ENCODE measurements around the gene TSPEAR. TPM values are rescaled to one million over a fixed set of nuclear protein-coding genes. Genes with fewer than 3 reads are reported as not detected.

Gene TSPEAR
- total RNA-seq, 3 donors from 2014 or later (not counting 1 experiment from before 2014, with no cell fraction given), result not detected

- Mint-ChIP-seq H3K9me3 (no peaks in the 10 kb centered on the region), H3K27me3 (ENCODE audit: low read depth in 2 of 2) (peaks cover 12 to 19% of the 10 kb centered on the region in 2 donors), H3K4me3 (no peak overlapping the region), H3K27ac (no peak overlapping the region), H3K36me3 (no peaks in the 10 kb centered on the region), H3K4me1 (no peaks in the 10 kb centered on the region)
- Histone ChIP-seq H3K36me3 (ENCODE audit: control insufficient read depth, insufficient read depth, low read length) (no peaks in the 10 kb centered on the region), H3K9me3 (ENCODE audit: control insufficient read depth, insufficient read depth, low read length) (no peaks in the 10 kb centered on the region), H3K4me3 (ENCODE audit: low read length) (no peak overlapping the region), H3K4me1 (ENCODE audit: control insufficient read depth, insufficient read depth, low read length) (peaks cover 9% of the 10 kb centered on the region), H3K27me3 (ENCODE audit: control insufficient read depth, insufficient read depth, low read length) (no peaks in the 10 kb centered on the region), H3K27ac (ENCODE audit: low read length) (no peak overlapping the region)
- TF ChIP-seq CTCF (IDR thresholded peaks at IDR 0.05), result no peak
- 91% methylated on average over 4 of the region's 6 CpGs for WGBS (ENCODE audit: insufficient coverage)
- DNase-seq (no peak), ATAC-seq (no peak)
- intact Hi-C loops (cut with micrococcal nuclease), result loop anchor here (10.0 kb wide), 1 partner anchor 97 kb away; no protein-coding TSS in a partner anchor
Measured at GRCh38 chr21:44471996-44472395, 239.4 kb downstream of the TSPEAR start.

GRCh38 chr21:44471341-44471740 lies 240.0 kb downstream of the TSPEAR start:
- H3K4me3 Mint-ChIP-seq, result no peak overlapping the region
- H3K36me3 ChIP-seq (ENCODE audit: control insufficient read depth, insufficient read depth, low read length), result no peaks in the 10 kb centered on the region
- no peaks in the 10 kb centered on the region for H3K9me3 ChIP-seq (ENCODE audit: control insufficient read depth, insufficient read depth, low read length)
- DNase-seq (no peak), ATAC-seq (no peak)
- no peak for TF ChIP-seq CTCF (IDR thresholded peaks at IDR 0.05)
- intact Hi-C loops (cut with micrococcal nuclease), result loop anchor here (10.0 kb wide), 1 partner anchor 97 kb away; no protein-coding TSS in a partner anchor
- no peak overlapping the region for H3K27ac ChIP-seq (ENCODE audit: low read length)
- no peaks in the 10 kb centered on the region for H3K9me3 Mint-ChIP-seq
- H3K4me1 ChIP-seq (ENCODE audit: control insufficient read depth, insufficient read depth, low read length), result peaks cover 9% of the 10 kb centered on the region
- H3K27me3 Mint-ChIP-seq (ENCODE audit: low read depth in 2 of 2), result peaks cover 14 to 19% of the 10 kb centered on the region in 2 donors
- H3K4me3 ChIP-seq (ENCODE audit: low read length), result no peak overlapping the region
- H3K27me3 ChIP-seq (ENCODE audit: control insufficient read depth, insufficient read depth, low read length), result no peaks in the 10 kb centered on the region
- H3K4me1 Mint-ChIP-seq, result no peaks in the 10 kb centered on the region
- H3K27ac Mint-ChIP-seq, result no peak overlapping the region
- no peaks in the 10 kb centered on the region for H3K36me3 Mint-ChIP-seq

- Mint-ChIP-seq H3K27me3 (ENCODE audit: low read depth in 2 of 2) (peaks cover 16 to 19% of the 10 kb centered on the region in 2 donors), H3K9me3 (no peaks in the 10 kb centered on the region), H3K4me3 (no peak overlapping the region), H3K27ac (no peak overlapping the region), H3K36me3 (no peaks in the 10 kb centered on the region), H3K4me1 (no peaks in the 10 kb centered on the region)
- 93% methylated on average over 15 of the region's 15 CpGs for WGBS (ENCODE audit: insufficient coverage)
- Histone ChIP-seq H3K9me3 (ENCODE audit: control insufficient read depth, insufficient read depth, low read length) (no peaks in the 10 kb centered on the region), H3K4me3 (ENCODE audit: low read length) (no peak overlapping the region), H3K27ac (ENCODE audit: low read length) (no peak overlapping the region), H3K36me3 (ENCODE audit: control insufficient read depth, insufficient read depth, low read length) (no peaks in the 10 kb centered on the region), H3K4me1 (ENCODE audit: control insufficient read depth, insufficient read depth, low read length) (no peaks in the 10 kb centered on the region), H3K27me3 (ENCODE audit: control insufficient read depth, insufficient read depth, low read length) (no peaks in the 10 kb centered on the region)
- TF ChIP-seq CTCF (IDR thresholded peaks at IDR 0.05), result no peak
- ATAC-seq (no peak), DNase-seq (no peak)
- intact Hi-C loops (cut with micrococcal nuclease), result no loop called here
Measured at GRCh38 chr21:44467859-44468195, 243.5 kb downstream of the TSPEAR start.
